Testis (tissue), 2 donors: ENCODE results near the gene CDS1.

Source experiments
- CTCF ChIP-seq, 3 experiments: fragments of 450-650 bp in 2 of 3; fragments of 200-600 bp in 1 of 3; sonication (generic) in 1 of 3; IDR thresholded peaks; one replicate each; pipeline ENCODE4 v1.5.1; 2016 to 2019; ENCODE audit warnings: antibody characterized with exemption in 3 of 3, mild to moderate bottlenecking in 2 of 3, moderate library complexity in 1 of 3
- POLR2A ChIP-seq: fragments of 450-650 bp; IDR thresholded peaks from one replicate; pipeline ENCODE4 v1.6.1; 2017; ENCODE audit warnings: antibody characterized with exemption, mild to moderate bottlenecking, moderate library complexity

DNA sequence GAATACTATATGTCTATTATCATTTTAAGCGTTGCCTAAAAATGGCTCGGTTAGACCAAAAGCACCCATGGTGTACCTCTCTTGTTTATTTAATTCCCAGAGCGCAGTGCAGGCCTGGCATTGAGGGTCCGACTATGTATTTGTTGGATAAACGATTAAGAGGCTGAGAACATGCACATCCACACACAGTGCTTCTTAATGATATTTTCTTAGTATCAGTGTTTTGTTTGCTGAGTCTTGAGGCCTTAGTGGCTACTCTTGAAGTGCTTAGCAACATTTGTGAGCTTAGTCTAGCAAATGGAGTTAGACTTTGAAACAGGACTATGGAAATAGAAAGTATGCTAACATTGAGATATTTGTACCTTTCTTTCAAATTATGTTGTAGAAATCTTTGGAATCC, 43.7 kb downstream of the CDS1 start:
- TF ChIP-seq CTCF (IDR thresholded peaks at IDR 0.05) (no peak), POLR2A (no peak)
